ENCODE data around the gene SMARCD3.
A peak's percentile ranks its signal among the peaks of the same experiment; 100 is the strongest.

Gene SMARCD3

GRCh38 chr7:151233804-151234203, 14.7 kb downstream of the SMARCD3 start:
- DNase-seq: no peak

- no peak for DNase-seq
Observed at GRCh38 chr7:151232917-151233701, 15.4 kb downstream of the SMARCD3 start.

- DNase-seq: peak; percentile 66 to 81
Observed at GRCh38 chr7:151232091-151232916, 16.2 kb downstream of the SMARCD3 start, which contains the start of gene CHPF2. Gene CHPF2, plus strand, starts transcription at chr7:151232483. Its CDS starts 1,529 bp downstream, at chr7:151234012.

- DNase-seq: no peak
Observed at GRCh38 chr7:151231080-151231479, 17.4 kb downstream of the SMARCD3 start.

- no peak for DNase-seq
Observed at GRCh38 chr7:151229249-151229648, 19.2 kb downstream of the SMARCD3 start.

- DNase-seq: no peak
Observed at GRCh38 chr7:151228024-151228866, 20.2 kb downstream of the SMARCD3 start.

GRCh38 chr7:151226875-151227782, 21.4 kb downstream of the SMARCD3 start, which contains the start of gene ABCF2:
Gene ABCF2, minus strand, starts transcription at chr7:151227205. Its CDS starts 747 bp downstream, at chr7:151226458.
- peak; percentile 98 to 99 for DNase-seq

- DNase-seq: no peak
Observed at GRCh38 chr7:151226560-151226874, 22.0 kb downstream of the SMARCD3 start.

- DNase-seq: no peak
Observed at GRCh38 chr7:151225948-151226510, 22.5 kb downstream of the SMARCD3 start.

- no peak for DNase-seq
Observed at GRCh38 chr7:151223728-151224127, 24.8 kb downstream of the SMARCD3 start.

- no peak for DNase-seq
Observed at GRCh38 chr7:151218170-151218569, 30.3 kb downstream of the SMARCD3 start.

- DNase-seq: no peak
Observed at GRCh38 chr7:151215396-151215795, 33.1 kb downstream of the SMARCD3 start.

GRCh38 chr7:151213826-151214225, 34.7 kb downstream of the SMARCD3 start:
- DNase-seq: no peak

GRCh38 chr7:151212626-151213025, 35.9 kb downstream of the SMARCD3 start:
- no peak for DNase-seq

- DNase-seq: no peak
Observed at GRCh38 chr7:151211155-151211772, 37.2 kb downstream of the SMARCD3 start.

- no peak for DNase-seq
Observed at GRCh38 chr7:151210087-151210854, 38.2 kb downstream of the SMARCD3 start, which contains the start of gene H2BK1. Gene H2BK1, minus strand, starts transcription at chr7:151210488. Its CDS starts 170 bp downstream, at chr7:151210318.

- no peak for DNase-seq
Observed at GRCh38 chr7:151209588-151209987, 38.9 kb downstream of the SMARCD3 start.

GRCh38 chr7:151208253-151208862, 40.1 kb downstream of the SMARCD3 start:
- DNase-seq: no peak

- DNase-seq: no peak
Observed at GRCh38 chr7:151207804-151208203, 40.7 kb downstream of the SMARCD3 start.

GRCh38 chr7:151207315-151207714, 41.2 kb downstream of the SMARCD3 start:
- DNase-seq: no peak

Data from NCI-H1930 (cell line).